Smooth muscle cell (in vitro differentiated cells): ENCODE measurements around the gene CHST8. TPM values are rescaled to one million over a fixed set of nuclear protein-coding genes. Genes with fewer than 3 reads are reported as not detected.

Source experiments
- DNase-seq: peaks from one replicate; lab custom pipeline; 2025; ENCODE audit not compliant: unreplicated experiment; lab: John Stamatoyannopoulos, UW
- H2AFZ ChIP-seq: fragments of 200-600 bp; sonication (generic); 2 replicates; pipeline ENCODE4 v1.6.0; 2016; ENCODE audit warnings: antibody characterized with exemption, low read depth, mild to moderate bottlenecking
- H3F3A ChIP-seq: fragments of 200-600 bp; sonication (generic); 2 replicates; pipeline ENCODE4 v1.6.0; 2017; ENCODE audit warnings: antibody characterized with exemption, low read depth
- H3K27ac ChIP-seq: fragments of 200-600 bp; sonication (generic); 2 replicates; pipeline ENCODE4 v1.5.1; 2016; ENCODE audit warnings: low read depth, mild to moderate bottlenecking
- H3K27me3 ChIP-seq: fragments of 200-600 bp; sonication (generic); 2 replicates; pipeline ENCODE4 v1.6.1; 2016; ENCODE audit warnings: low read depth, mild to moderate bottlenecking
- H3K36me3 ChIP-seq: fragments of 200-600 bp; sonication (generic); 2 replicates; pipeline ENCODE4 v1.5.1; 2016; ENCODE audit warnings: low read depth
- H3K4me1 ChIP-seq: fragments of 200-600 bp; sonication (generic); 2 replicates; pipeline ENCODE4 v1.5.1; 2016; ENCODE audit warnings: low read depth
- H3K4me2 ChIP-seq: fragments of 200-600 bp; sonication (generic); 2 replicates; pipeline ENCODE4 v1.6.0; 2016; ENCODE audit warnings: mild to moderate bottlenecking
- H3K4me3 ChIP-seq: fragments of 200-600 bp; sonication (generic); 2 replicates; pipeline ENCODE4 v1.5.1; 2016; ENCODE audit warnings: mild to moderate bottlenecking
- H3K79me2 ChIP-seq: fragments of 200-600 bp; sonication (generic); 2 replicates; pipeline ENCODE4 v1.6.0; 2016; ENCODE audit warnings: low read depth, mild to moderate bottlenecking
- H3K9ac ChIP-seq: fragments of 200-600 bp; sonication (generic); 2 replicates; pipeline ENCODE4 v1.6.0; 2016; ENCODE audit warnings: low read depth
- H3K9me3 ChIP-seq: fragments of 200-600 bp; sonication (generic); replicated peaks from 2 replicates; pipeline ENCODE4 v1.5.1; 2016; ENCODE audit warnings: low read depth
- H4K20me1 ChIP-seq: fragments of 200-600 bp; sonication (generic); 2 replicates; pipeline ENCODE4 v1.6.0; 2016; ENCODE audit warnings: low read depth
- WGBS: methylation state at CpG from one replicate; pipeline ENCODE4 v1.1.7; 2016; ENCODE audit warnings: low lambda C conversion rate; 5-methylcytosine and 5-hydroxymethylcytosine counted together
- polyA plus RNA-seq: library from polyadenylated mRNA; unstranded; fragments of >200 nt; fragmentation: Nextera tagmentation; extraction: Ambion mirVana; gene quantifications from 2 replicates; pipeline ENCODE4 v1.2.1, GENCODE V29; 2016
- total RNA-seq: library from RNA; depleted of rRNA; stranded (reverse); fragments of >200 nt; gene quantifications from 2 replicates; pipeline ENCODE4 v1.2.3, GENCODE V29; 2014
- TF ChIP-seq, protein P1 (sequence below): fragments of 200-600 bp; sonication (generic); IDR thresholded peaks from 2 replicates; pipeline ENCODE4 v1.5.1; 2017; ENCODE audit warnings: borderline replicate concordance, mild to moderate bottlenecking, antibody characterized with exemption; ENCODE audit not compliant: insufficient read depth, poor library complexity, severe bottlenecking

CHST8 gene
- total and polyA plus RNA-seq, 2 experiments from 2014 or later = not detected

DNA sequence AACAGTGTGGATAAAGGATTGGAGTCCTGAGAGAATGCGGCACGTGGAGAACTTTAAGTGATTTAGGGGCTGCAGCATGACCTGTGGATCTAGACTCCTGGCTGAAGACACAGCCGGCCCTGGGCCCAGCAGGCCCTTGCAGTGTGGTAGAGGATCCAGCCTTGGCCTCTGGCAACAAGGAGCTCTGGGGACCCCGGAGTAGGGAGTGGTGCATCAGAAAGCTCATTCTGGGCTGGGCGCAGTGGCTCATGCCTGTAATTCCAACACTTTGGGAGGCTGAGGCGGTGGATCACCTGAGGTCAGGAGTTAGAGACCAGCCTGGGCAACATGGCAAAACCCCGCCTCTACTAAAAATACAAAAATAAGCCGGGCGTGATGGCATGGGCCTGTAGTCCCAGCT lies 76.0 kb downstream of the CHST8 start:
- Histone ChIP-seq H3K36me3 (no peaks in the 10 kb centered on the region), H3F3A (no peaks in the 10 kb centered on the region), H3K79me2 (no peaks in the 10 kb centered on the region), H2AFZ (no peak overlapping the region), H3K9me3 (no peaks in the 10 kb centered on the region), H3K27me3 (no peaks in the 10 kb centered on the region), H3K4me1 (no peaks in the 10 kb centered on the region), H3K27ac (no peak overlapping the region), H3K9ac (no peak overlapping the region), H3K4me2 (no peak overlapping the region), H4K20me1 (no peaks in the 10 kb centered on the region), H3K4me3 (no peak overlapping the region)
- no peak for DNase-seq
- TF ChIP-seq, protein P1, sequence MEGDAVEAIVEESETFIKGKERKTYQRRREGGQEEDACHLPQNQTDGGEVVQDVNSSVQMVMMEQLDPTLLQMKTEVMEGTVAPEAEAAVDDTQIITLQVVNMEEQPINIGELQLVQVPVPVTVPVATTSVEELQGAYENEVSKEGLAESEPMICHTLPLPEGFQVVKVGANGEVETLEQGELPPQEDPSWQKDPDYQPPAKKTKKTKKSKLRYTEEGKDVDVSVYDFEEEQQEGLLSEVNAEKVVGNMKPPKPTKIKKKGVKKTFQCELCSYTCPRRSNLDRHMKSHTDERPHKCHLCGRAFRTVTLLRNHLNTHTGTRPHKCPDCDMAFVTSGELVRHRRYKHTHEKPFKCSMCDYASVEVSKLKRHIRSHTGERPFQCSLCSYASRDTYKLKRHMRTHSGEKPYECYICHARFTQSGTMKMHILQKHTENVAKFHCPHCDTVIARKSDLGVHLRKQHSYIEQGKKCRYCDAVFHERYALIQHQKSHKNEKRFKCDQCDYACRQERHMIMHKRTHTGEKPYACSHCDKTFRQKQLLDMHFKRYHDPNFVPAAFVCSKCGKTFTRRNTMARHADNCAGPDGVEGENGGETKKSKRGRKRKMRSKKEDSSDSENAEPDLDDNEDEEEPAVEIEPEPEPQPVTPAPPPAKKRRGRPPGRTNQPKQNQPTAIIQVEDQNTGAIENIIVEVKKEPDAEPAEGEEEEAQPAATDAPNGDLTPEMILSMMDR = no peak
- WGBS = 85% methylated on average over 9 of the region's 9 CpGs

- no peaks in the 10 kb centered on the region for H3F3A ChIP-seq
- TF ChIP-seq, protein P1 = no peak
- no peaks in the 10 kb centered on the region for H3K27me3 ChIP-seq
- no peaks in the 10 kb centered on the region for H3K79me2 ChIP-seq
- H4K20me1 ChIP-seq = no peaks in the 10 kb centered on the region
- H3K9me3 ChIP-seq = no peaks in the 10 kb centered on the region
- no peaks in the 10 kb centered on the region for H3K4me1 ChIP-seq
- H3K36me3 ChIP-seq = no peaks in the 10 kb centered on the region
- no peak for DNase-seq
- no peak overlapping the region for H3K4me2 ChIP-seq
- 86% methylated on average over 14 of the region's 14 CpGs for WGBS
- no peak overlapping the region for H2AFZ ChIP-seq
- no peak overlapping the region for H3K4me3 ChIP-seq
- no peak overlapping the region for H3K27ac ChIP-seq
- no peak overlapping the region for H3K9ac ChIP-seq
These were observed 77.1 kb downstream of the CHST8 start for GRCh38 chr19:33698576-33699435.

GRCh38 chr19:33699754-33700407 lies 78.1 kb downstream of the CHST8 start:
- no peaks in the 10 kb centered on the region for H3K27me3 ChIP-seq
- TF ChIP-seq, protein P1 = no peak
- H3K9me3 ChIP-seq = no peaks in the 10 kb centered on the region
- H3K27ac ChIP-seq = no peak overlapping the region
- no peaks in the 10 kb centered on the region for H3K36me3 ChIP-seq
- no peak overlapping the region for H3K4me3 ChIP-seq
- no peaks in the 10 kb centered on the region for H4K20me1 ChIP-seq
- DNase-seq = no peak
- H3K4me1 ChIP-seq = no peaks in the 10 kb centered on the region
- H2AFZ ChIP-seq = no peak overlapping the region
- H3F3A ChIP-seq = no peaks in the 10 kb centered on the region
- H3K79me2 ChIP-seq = no peaks in the 10 kb centered on the region
- no peak overlapping the region for H3K9ac ChIP-seq
- no peak overlapping the region for H3K4me2 ChIP-seq
- 90% methylated on average over 13 of the region's 13 CpGs for WGBS
